Fibroblast of upper back skin (primary cell): ENCODE measurements around the gene SZT2.
A peak's percentile ranks its signal among the peaks of the same experiment; 100 is the strongest.
"Not testable (repeated sequence)": the region's sequence is repeated elsewhere in the genome, so short reads cannot be mapped to it uniquely, and the experiment has no call there.

Experiments used
- DNase-seq: peaks from one replicate; pipeline ENCODE4 v3.0.0-alpha.2; 2013

SZT2 gene

DNA sequence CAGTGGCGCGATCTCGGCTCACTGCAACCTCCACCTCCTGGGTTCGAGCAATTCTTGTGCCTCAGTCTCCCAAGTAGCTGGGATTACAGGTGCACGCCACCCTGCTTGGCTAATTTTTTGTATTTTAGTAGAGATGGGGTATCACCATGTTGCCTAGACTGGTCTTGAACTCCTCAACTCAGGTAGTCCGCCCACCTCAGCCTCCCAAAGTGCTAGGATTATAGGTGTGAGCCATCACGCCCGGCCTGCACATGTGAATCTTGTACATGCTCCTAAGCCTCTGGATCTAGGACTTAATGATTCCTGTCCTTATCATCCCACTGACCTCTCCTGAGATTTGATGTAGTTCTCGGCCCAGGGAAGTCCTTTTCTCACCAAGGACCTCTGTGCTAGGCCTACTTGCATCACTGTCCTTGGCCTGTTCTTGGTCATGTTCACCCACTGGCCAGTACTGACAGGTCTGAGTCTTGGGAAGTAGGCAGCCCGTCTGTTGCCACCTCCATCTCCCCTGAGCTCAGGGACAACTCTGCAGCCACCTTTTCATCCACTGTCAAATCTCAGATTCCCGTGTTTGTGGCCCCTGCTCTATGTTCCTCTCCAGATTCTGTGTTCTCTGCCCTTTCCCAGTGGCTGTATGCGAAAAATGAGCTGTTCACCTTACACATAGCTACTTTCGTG lies 54.6 kb downstream of the SZT2 start:
- DNase-seq = no peak

DNA sequence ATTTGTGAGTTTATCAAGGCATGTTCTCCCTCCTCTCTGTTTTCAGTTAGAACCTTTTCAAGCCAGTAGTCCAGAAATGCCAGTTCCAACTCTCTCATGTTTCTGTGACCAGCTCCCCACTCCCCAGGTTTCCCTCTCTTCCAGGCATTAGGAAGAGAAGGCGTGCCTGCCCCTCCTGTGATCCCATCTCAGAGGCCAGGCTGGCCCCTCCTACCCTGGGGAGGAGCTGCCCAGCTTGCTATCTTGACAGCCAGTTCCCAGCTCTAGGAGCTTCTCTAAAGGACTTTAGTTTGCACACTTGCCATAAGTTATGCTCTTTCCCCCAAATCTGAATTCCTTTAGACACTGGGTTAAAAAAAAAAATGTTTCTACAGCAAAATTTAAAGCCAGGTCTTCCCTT lies 55.1 kb downstream of the SZT2 start:
- no peak for DNase-seq

DNA sequence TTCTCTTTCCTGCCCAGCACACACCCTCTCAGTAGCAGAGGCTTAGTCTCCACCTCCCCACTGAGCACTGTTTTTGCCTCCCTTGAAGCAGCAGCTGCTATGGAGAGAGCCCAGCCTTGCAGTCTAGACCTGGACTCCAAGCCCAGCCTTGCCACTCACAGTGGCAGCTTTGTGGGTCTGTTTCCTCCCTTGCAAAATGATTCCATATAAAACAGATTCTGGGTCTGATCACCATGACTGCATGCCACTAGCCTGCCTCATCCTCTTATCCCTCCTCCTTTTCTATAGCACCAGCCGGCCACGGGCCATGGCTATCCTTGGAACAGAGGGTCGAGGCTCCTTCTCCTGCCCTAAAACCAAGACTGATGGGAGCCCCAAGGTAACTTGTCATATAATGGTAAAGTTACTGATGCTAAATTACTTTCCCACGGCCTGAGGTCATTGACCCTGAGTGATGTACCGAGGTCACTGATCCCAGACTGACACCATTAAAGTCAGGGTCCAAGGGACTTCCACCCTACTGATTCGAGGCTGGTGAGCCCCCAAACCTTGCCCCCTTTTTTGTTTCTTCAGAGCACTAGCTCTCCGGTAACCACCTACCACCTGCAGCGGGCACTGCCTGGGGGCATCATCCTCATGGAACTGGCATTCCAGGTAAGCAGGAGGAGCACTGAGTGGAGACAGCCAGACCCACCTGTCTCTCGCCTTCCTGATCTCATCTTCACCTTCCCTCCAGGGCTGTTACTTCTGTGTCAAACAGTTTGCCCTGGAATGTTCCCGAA lies 56.1 kb downstream of the SZT2 start:
- DNase-seq = no peak

DNA sequence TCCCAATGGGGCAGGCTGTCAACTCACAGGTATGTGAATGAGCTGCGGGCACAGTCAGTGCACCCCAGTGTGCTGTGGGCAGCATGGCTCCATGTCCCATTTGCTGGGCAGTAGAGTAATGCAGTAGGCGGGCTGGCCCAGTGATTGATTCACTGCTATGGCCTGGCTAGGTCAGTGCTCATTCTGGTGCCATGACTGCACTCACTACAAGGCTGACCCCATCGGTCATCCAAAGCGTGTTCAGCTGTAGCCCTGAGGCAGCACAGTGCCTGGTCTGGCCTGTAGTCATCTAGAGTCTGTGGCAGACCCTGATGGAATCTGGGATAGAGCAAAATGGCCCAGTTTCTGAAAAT lies 56.7 kb downstream of the SZT2 start:
- no peak for DNase-seq

DNA sequence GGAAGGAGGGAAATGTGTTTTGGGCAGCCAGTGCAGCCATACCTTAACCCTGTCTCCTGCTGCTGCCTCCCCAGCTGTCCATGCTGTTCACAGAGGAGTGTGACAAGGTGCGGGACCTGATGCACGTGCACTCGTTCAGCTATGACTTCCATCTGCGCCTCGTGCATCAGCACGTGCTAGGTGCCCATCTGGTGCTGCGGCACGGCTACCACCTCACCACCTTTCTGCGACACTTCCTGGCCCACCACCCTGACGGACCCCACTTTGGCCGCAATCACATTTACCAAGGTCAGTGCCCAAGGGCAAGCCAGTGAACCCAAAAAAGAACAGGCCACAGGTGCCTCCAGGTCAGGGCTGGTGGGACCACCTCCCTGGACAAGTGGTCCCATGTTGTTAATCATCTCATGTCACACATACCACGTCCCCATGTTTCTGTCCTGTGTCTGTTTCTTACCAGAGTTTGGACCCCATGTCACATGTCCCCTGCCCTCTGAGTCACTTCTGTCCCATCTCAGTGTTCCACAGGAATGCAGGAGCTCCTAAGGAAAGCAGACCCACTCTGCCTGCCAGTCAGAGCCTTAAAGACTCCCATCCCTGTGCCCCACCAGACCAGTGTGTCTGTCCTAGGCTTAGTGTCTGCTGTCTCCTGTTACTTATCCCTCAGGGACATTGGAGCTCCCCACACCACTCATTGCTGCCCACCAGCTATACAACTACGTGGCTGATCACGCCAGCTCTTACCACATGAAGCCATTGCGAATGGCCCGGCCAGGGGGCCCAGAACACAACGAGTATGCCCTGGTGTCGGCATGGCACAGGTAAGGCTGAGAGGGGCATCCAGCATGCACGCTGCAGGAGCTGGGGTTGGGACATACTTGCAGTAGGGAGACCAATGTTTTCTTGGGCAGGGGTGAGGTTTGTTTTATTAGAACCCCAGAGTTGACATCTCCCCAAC lies 57.5 kb downstream of the SZT2 start:
- DNase-seq = no peak

DNA sequence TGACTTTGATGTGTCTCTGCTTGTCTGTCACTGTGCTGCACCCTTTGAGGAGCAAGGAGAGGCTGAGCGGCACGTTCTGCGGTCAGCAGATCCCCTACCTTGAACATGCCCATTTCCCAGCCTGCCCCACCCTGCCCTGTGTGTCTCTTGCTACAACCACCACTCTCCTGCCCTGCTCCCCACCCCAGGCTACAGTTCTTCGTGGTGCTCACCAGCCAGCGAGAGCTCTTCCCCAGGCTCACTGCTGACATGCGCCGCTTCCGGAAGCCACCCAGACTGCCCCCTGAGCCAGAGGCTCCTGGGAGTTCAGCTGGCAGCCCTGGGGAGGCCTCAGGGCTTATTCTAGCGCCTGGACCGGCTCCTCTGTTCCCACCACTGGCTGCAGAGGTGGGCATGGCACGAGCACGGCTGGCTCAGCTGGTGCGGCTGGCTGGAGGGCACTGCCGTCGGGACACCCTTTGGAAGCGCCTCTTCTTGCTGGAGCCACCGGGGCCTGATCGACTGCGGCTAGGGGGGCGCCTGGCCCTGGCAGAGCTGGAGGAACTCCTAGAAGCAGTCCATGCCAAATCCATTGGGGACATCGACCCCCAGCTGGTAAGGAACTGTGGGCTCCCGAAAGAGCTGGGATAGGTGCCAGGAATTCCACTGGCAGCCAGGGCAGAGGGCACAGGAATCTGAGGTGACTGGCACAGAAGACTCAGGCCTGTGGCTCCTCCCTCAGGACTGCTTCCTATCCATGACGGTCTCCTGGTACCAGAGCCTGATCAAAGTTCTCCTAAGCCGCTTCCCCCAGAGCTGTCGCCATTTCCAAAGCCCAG lies 58.4 kb downstream of the SZT2 start:
- DNase-seq = no peak

DNA sequence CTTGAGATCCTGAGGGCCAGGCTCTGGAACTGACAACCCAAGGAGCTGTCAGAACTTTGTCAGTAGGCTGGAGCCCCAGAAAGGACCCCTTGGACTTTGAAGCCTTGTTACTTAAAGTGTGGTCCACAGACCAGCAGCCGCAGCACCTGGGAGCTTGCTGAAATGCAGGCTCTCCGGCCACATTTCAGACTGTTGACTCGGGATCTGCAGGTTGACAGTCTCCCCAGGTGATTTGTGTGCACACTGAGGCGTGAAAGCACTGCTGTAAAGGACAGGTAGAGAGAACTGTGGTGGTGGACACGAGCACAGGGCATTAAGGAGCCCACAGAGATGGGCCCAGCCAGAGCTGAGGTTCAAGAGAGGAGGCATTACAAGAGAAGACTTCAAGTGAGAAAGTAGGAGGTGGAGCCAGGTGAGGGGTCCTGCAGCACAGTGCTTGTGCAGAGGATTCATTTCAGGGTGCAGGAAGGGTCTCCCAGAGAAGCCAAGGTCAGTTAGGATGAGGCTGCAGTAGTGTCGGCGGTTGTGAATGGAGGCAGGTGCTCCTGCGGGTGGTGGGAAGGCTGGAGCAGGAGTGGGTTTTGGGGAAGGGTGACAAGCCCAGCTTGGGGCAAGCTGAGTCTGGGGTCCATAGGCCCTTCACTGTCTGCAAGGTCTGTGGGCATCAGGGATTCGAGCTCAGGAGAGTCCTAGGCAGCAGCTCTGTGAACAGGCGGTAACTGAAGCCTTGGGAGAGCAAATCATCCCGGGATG lies 59.4 kb downstream of the SZT2 start:
- DNase-seq = no peak

DNA sequence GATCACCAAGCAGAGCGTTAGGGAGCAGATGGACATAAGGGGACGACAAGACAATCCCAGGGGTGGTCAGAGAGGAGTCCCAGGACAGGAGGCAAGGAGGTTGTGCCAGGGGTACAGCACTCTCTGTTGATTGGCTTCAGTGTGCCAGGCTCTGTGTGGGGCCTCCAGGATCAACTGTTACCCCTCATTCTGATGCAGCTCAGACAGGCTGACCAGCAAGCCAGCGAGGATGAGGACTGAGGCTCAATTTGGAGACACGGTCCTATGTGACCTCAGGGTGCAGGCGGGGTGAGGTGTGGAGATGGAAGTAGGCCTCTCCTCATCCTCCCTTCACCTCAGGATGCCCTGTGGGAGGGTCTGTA lies 60.0 kb downstream of the SZT2 start:
- DNase-seq = no peak

DNA sequence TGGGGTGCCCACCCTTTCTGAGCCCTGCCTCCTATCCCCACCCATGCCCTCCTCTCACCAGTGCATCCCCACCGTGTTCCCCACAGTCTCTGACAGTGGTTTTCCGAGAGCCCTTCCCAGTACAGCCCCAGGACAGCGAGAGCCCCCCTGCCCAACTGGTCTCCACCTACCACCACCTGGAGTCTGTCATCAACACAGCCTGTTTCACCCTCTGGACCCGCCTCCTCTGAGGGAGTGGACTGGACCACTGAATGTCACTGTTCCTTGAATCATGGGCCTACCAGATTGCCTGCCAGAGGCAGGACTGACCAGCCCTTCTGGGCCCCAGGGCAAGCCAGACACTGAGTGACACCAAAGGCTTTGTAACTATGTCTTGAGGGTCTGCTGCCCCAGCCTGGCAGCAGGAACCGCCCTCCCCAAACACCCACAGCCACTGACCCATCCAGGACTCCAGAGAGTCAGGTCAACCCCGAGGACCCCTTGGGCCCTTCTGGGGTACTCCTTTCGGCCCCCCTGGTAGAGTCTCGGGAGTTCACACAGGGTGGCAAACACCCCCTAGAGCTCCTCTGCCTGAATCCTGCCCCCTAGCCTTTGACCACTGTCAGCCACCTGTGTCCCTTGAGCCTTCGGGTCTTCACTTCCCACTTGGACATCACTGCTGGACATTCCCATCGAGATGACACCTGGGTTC lies 60.7 kb downstream of the SZT2 start:
- DNase-seq = no peak

DNA sequence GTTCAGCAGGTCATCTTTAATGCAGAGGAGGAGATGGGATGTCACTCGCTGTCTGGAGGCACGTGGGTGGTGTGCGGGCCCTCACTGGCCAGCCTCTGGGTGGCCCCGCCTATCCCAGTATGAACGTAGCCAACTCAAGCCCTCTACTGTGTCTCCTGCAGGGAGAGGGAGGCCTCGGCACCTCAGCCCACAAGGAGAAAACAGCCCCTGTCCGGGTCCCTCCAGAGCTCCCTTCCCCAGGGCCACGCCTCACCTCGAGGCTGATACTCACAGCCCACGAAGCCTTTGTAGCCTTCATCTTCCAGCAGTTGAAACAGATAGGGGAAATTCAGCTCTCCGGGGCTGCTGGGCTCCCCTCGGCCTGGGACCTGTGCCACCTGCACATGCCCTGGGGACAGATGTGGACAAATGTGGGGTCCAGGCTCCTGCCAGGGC lies 61.5 kb downstream of the SZT2 start:
- DNase-seq = no peak

DNA sequence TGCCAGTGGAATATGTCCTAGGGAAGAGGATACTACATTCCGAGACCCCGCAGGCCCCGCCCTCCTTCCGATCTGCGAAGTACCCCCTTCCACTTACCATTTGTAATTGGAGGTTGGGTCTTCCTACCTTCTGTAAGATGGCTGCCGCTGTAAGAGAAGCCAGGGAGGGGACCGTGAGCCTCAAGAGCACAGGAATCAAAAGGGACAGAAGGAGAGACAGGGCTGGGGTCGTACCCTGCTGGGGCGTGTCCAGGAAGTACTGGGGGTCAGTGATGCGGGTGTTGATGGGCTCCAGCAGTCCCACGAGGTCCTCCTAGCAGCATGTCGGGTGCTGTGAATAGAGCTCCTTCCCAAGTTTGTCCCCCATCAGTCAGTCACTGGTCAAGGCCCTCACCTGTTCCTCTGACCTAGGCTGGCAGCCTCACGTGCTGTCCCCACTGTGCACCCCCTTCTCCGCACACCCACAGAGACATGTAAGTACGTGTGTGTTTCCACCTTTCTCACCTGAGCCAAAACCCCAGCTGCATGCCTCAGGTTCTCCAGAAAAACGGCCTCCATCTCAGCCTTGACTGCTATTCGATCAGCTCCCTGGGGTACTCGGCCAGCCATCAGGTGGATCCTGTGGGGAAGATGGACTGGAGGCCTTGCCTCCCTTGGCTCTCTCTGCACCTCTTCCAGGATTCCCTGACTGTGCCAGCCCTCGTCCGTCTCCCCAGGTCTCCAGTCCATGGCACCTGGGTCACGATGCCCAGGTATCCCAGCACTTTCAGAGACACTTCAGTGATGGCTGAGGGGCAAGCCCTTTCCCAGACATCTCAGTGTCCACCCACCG lies 62.2 kb downstream of the SZT2 start:
- no peak for DNase-seq

DNA sequence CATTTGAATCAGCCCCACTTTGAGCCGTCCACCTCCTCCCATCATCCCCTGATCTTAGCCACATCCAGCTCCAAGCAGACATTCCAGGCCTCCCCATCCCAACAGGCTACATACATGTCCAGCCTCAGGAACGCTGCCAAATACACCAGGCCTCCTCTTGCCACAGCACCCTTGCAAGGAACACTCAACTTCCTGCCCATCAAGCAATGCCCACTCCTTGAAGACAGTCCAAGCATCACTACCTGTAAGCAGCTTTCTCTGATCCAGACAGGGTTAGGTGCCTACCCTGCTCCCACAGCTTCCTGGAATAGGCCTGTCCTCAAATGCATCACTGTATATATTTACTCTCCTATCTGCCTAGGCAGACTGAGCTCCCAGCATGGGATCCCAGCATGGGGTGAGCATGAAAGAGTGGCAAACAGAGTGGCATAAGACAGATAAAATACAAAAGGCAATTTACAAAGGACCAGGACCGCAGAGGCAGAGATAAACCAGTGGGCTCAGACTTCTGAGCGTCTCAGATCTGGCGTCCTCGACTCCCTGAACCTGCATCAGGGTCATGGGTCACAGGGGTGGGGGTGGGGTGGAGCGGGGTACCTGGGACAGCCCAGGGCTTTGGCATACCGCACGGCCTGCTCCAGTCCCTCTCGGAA lies 63.2 kb downstream of the SZT2 start:
- DNase-seq = peak; percentile 74

DNA sequence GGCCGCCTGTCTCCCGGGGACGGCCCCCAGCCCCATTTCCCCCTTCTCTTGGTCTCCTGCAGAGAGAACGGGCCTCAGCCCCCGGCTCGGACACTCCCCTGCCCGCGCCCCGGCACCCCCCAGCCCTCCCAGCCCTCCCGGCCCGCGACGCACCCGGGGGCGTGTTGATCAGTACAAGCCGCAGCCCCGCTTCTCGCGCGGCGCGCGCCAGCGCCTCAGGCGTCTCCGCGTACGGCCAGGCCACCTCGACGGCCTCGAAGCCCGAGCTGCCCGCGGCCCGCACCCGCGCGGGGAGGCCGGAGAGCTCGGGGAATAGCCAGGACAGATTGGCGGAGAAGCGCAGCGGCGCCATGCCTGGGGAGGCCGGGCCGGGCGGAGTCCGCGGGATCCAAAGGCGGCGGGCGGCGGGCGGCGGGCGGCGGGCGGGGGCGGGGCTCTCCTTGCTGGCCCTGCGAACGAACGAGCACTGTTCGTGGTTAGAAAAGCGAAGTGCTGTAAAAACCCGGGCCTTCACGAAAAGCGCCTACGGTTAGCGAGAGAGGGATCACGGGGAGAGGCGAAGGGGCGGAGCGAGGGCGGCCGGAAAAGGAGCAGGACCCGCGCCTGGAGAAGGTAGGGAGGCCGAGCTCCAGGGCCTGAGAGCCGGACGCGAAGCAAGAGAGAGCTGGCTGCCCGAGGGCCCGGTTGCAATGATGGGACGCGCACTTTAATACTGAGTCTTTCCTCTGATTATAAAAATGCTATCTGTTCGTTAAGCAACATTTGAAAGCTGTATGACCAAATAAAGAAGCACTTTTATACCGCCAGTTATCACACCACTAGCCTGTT lies 64.0 kb downstream of the SZT2 start, which contains the start of gene HYI:
TSS of gene HYI (minus strand) at position 490 of the 828 bp plus-strand sequence. CDS start at position 352, 138 bp downstream.
- DNase-seq = peak; percentile 90

DNA sequence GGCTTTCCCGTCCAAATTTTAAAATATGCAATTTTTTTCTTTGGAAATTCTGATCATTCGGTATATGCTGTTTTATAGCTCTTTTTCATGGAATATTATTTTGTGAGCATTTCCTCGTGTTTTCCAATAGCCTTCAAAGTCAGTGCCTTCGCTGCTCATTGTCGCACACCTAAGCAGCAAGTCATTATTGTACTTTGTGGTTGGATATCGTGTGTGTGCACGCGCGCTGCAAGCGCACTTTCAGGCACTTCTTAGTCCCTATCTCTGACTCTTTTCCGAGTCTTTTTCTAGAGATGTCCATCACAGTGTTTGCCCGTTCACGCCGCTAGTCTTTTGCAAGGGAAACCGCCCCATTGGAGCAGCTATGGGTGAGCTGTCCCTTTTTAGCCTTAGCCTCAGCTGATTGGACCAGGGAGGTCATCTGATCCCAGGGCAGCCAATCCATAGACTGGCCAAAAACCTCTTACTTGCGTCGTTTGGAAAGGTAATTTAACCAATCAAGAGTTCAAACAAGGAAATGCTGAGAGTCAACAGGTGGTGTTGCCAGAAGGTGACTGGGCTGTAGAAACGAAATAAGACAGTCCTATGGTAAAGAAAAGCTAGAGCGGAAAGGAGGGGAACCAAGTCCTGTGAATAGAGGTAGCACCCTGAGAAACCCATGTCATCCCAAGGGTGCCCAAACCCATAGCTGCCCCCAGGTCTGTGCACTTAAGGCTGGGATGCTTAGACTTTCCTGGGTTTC lies 64.7 kb downstream of the SZT2 start:
- DNase-seq = peak; percentile 90

DNA sequence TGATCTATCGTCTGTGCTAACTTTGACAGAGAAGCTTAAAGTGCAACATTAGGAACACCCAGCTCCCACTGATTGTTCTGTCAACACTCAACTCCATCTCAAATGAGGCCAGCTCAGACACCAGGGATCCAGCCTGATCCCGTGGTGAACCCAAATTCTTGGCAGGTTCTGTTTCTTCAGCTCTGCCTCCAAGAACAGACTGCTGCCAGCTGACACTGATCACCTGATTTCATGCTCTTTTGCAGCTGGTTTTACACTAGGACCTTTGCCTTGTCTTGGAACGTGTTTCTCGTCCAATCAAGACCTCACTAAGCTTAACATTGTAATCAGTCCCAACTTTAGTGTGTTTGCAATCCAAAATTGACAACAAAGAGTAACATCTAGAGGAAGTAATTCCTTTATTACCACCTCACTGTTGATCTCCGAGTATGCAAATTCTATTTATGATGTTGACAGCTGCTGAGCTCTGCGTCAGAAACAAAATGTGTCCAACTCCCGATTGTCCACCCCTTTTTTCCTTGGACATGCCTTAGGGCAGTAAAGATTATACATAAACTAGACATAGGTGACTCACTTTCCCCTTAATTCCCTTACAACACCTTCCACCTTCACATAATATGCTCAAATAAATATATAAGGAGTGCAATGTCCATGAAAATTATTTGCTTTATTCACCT lies 65.7 kb downstream of the SZT2 start:
- DNase-seq = no peak

DNA sequence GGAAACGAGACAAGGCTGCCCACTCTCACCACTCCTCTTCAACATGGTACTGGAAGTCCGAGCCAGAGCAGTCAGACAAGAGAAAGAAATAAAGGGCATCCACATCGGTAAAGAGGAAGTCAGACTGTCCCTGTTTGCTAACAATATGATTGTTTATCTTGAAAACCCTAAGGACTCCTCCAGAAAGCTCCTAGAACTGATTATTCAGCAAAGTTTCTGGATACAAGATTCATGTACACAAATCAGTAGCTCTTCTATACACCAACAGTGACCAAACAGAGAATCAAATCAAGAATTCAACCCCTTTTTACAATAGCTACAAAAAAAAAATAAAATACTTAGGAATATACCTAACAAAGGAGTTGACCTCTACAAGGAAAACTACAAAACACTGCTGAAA lies 68.7 kb downstream of the SZT2 start:
- not testable (repeated sequence) for DNase-seq

DNA sequence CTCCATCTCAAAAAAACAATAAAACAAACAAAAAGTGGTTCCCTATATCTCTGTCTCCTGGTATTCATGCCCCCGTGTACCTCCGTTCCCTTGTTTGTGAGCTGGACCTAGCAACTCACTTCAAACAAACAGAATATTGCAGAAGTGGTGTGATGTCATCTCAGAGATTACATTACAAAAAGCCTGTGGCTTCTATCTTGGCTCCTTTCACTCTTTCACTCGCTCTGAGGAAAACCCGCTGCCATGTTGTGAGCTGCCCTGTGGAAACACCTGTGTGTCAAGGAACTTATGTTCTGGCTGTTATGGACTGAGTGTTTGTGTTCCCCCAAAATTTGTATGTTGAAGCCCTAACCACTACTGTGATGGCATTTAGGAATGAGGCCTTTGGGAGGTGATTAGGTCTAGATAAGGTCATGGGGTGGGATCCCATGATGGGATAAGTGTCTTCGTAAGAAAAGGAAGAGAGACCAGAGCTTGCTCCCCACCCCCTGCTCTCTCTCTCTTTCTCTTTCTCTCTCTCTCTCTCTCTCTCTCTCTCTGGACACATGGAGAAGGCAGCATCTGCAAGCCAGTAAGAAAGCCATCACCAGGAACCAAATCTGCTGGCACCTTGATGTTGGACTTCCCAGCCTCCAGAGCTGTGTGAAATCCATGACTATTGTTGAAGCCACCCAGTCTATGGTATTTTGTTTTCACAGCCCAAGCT lies 71.4 kb downstream of the SZT2 start:
- no peak for DNase-seq
